Endothelial cell of umbilical vein (primary cell): ENCODE data around the gene MTR. TPM values are rescaled to one million over a fixed set of nuclear protein-coding genes. Genes with fewer than 3 reads are reported as not detected.

Source experiments
- BruUV-seq: library from RNA; stranded (reverse); fragments of 400-500 nt; replicated peaks from 2 replicates; lab custom pipeline; 2021; lab: Mats Ljungman, UMichigan
- CTCF ChIA-PET: fragments of 300-600, 350-600 bp; sonication (Branson Sonifier 250); formaldehyde crosslinking; loops from one replicate; lab custom pipeline; 2021; ENCODE audit warnings: antibody characterized with exemption, inconsistent platforms; lab: Charles Lee
- POLR2A ChIA-PET: fragments of 300-600, 350-600 bp; sonication (Branson Sonifier 250); formaldehyde crosslinking; loops from one replicate; lab custom pipeline; 2021; ENCODE audit warnings: antibody characterized with exemption, inconsistent platforms; lab: Charles Lee
- DNase-seq: peaks from one replicate; pipeline ENCODE4 v3.0.0-alpha.2; 2011; ENCODE audit warnings: low read depth, low spot score
- FAIRE-seq: peaks from 2 replicates; lab custom pipeline; 2011; peaks lifted over from hg19 to GRCh38; lab: Jason Lieb, UNC
- H2AFZ ChIP-seq: 2 replicates; pipeline ENCODE4 v1.6.0; 2012; ENCODE audit warnings: low read depth, low read length, control low read depth, inconsistent platforms
- H3K27ac ChIP-seq: 2 replicates; pipeline ENCODE4 v1.5.1; 2011; ENCODE audit warnings: low read depth, mild to moderate bottlenecking, control low read depth, low read length, moderate library complexity; ENCODE audit not compliant: insufficient read depth
- H3K27me3 ChIP-seq, 2 experiments: 2 replicates each; pipeline versions ENCODE4 v1.6.0 to v1.6.1; 2011; ENCODE audit warnings: low read length in 2 of 2, mixed read lengths in 1 of 2; ENCODE audit not compliant: control insufficient read depth in 2 of 2, insufficient read depth in 2 of 2
- H3K36me3 ChIP-seq, 2 experiments: 2 replicates in 1 of 2; 3 replicates in 1 of 2; pipeline ENCODE4 v1.5.1; 2011; ENCODE audit warnings: low read length in 2 of 2, mild to moderate bottlenecking in 1 of 2, moderate library complexity in 1 of 2; ENCODE audit not compliant: control insufficient read depth in 2 of 2, insufficient read depth in 2 of 2; ENCODE audit errors: extremely low read depth in 1 of 2
- H3K4me1 ChIP-seq: 3 replicates; pipeline ENCODE4 v1.5.1; 2011; ENCODE audit warnings: mild to moderate bottlenecking, low read length; ENCODE audit not compliant: control insufficient read depth, insufficient read depth; ENCODE audit errors: extremely low read depth
- H3K4me2 ChIP-seq: 2 replicates; pipeline ENCODE4 v1.6.1; 2011; ENCODE audit warnings: low read length, control low read depth, mixed read lengths; ENCODE audit not compliant: insufficient read depth
- H3K4me3 ChIP-seq, 3 experiments: fragments of 200-600 bp in 1 of 3; sonication (generic), shearing (Covaris generic) in 1 of 3; replicated peaks in 1 of 3; 2 replicates each; pipeline ENCODE4 v1.5.1; 2011 to 2016; ENCODE audit warnings: control low read depth in 3 of 3, low read length in 3 of 3, mild to moderate bottlenecking in 2 of 3, inconsistent platforms in 1 of 3, low read depth in 1 of 3, moderate library complexity in 1 of 3; ENCODE audit not compliant: insufficient read depth in 1 of 3
- H3K79me2 ChIP-seq: 2 replicates; pipeline ENCODE4 v1.6.0; 2012; ENCODE audit warnings: low read length, inconsistent platforms; ENCODE audit not compliant: control insufficient read depth, insufficient read depth
- H3K9ac ChIP-seq: replicated peaks from 2 replicates; pipeline ENCODE3; 2011; ENCODE audit warnings: low read length, control low read depth; ENCODE audit not compliant: insufficient read depth; ENCODE audit errors: extremely low read depth
- H3K9me1 ChIP-seq: replicated peaks from 3 replicates; pipeline ENCODE4 v1.6.0; 2011; ENCODE audit warnings: mild to moderate bottlenecking, low read length; ENCODE audit not compliant: control insufficient read depth, insufficient read depth; ENCODE audit errors: extremely low read depth
- H3K9me3 ChIP-seq: replicated peaks from 2 replicates; pipeline ENCODE4 v1.5.1; 2012; ENCODE audit warnings: low read length, inconsistent platforms; ENCODE audit not compliant: control insufficient read depth, insufficient read depth
- H4K20me1 ChIP-seq: replicated peaks from 2 replicates; pipeline ENCODE3; 2011; ENCODE audit warnings: mild to moderate bottlenecking, low read length; ENCODE audit not compliant: control insufficient read depth, insufficient read depth; ENCODE audit errors: extremely low read depth
- EZH2 ChIP-seq: IDR thresholded peaks from 2 replicates; pipeline ENCODE4 v1.6.1; 2012; ENCODE audit warnings: borderline replicate concordance, low read depth, mild to moderate bottlenecking, moderate library complexity, low read length, inconsistent platforms; ENCODE audit not compliant: severe bottlenecking
- FOS ChIP-seq: IDR thresholded peaks from 2 replicates; pipeline ENCODE4 v1.6.1; 2011; ENCODE audit warnings: mild to moderate bottlenecking, low read length, moderate library complexity, borderline replicate concordance; ENCODE audit not compliant: insufficient read depth
- GATA2 ChIP-seq: IDR thresholded peaks from 2 replicates; pipeline ENCODE4 v1.7.0; 2011; ENCODE audit warnings: low read depth, mild to moderate bottlenecking, moderate library complexity, mixed read lengths, low read length; ENCODE audit not compliant: insufficient read length, insufficient read depth
- JUN ChIP-seq: IDR thresholded peaks from 2 replicates; pipeline ENCODE4 v1.6.1; 2011; ENCODE audit warnings: borderline replicate concordance, low read depth; ENCODE audit not compliant: insufficient read length, insufficient read depth
- MAX ChIP-seq: IDR thresholded peaks from 2 replicates; pipeline ENCODE4 v1.6.1; 2011; ENCODE audit not compliant: insufficient read depth, insufficient read length
- MYC ChIP-seq: IDR thresholded peaks from one replicate; pipeline ENCODE4 v1.6.1; 2011; ENCODE audit warnings: mild to moderate bottlenecking, low read depth, low read length
- POLR2A ChIP-seq: IDR thresholded peaks from 2 replicates; pipeline ENCODE4 v1.6.1; 2012; ENCODE audit warnings: low read depth, mild to moderate bottlenecking, control low read depth, low read length
- POLR2AphosphoS5 ChIP-seq: IDR thresholded peaks from 2 replicates; pipeline ENCODE4 v1.6.1; 2012; ENCODE audit warnings: low read depth, mild to moderate bottlenecking, control low read depth, low read length, moderate library complexity; ENCODE audit not compliant: insufficient read depth
- dilution Hi-C: fragments of 300-500 bp; cut with MboI; formaldehyde crosslinking; loops from one replicate; pipeline ENCODE4 v1.15.0; 2019; ENCODE audit warnings: low sequenced_read_pairs; ENCODE audit not compliant: extremely low pct_ligation_motif_present
- intact Hi-C: fragments of 100-400 bp; cut with micrococcal nuclease; formaldehyde crosslinking; loops from one replicate; pipeline ENCODE4 v1.10.0; 2022
- polyA plus RNA-seq, 4 experiments: library from polyadenylated mRNA; depleted of rRNA in 3 of 4; stranded (reverse) in 3 of 4; unstranded in 1 of 4; fragments of >200 nt; gene quantifications; 2 replicates each; pipeline versions ENCODE4 v1.2.1 to v1.2.3, GENCODE V29; 2011 to 2012; ENCODE audit warnings: missing spikeins in 1 of 4
- total RNA-seq: library from RNA; stranded (reverse); gene quantifications from 2 replicates; pipeline ENCODE4 v1.2.3, GENCODE V29; 2021
- TF ChIP-seq, protein P1 (sequence below), 2 donors: IDR thresholded peaks; 1 replicate in 1 of 2; 2 replicates in 1 of 2; pipeline ENCODE4 v1.5.1; 2011; ENCODE audit warnings: low read length in 2 of 2, mild to moderate bottlenecking in 2 of 2, moderate library complexity in 2 of 2, control low read depth in 1 of 2, inconsistent platforms in 1 of 2, low read depth in 1 of 2; ENCODE audit not compliant: insufficient read depth in 1 of 2; ENCODE audit errors: extremely low read depth in 1 of 2

Gene MTR
- total and polyA plus RNA-seq, 2 donors (not counting 3 experiments of a cell fraction or from before 2014, with no cell fraction given) = 6.7 to 45.2 TPM

GRCh38 chr1:236882678-236883077 lies 87.6 kb downstream of the MTR start:
- H3K27me3 ChIP-seq = no peaks in the 10 kb centered on the region
- H2AFZ ChIP-seq = no peak overlapping the region
- H3K4me1 ChIP-seq = no peaks in the 10 kb centered on the region
- no peaks in the 10 kb centered on the region for H3K79me2 ChIP-seq
- TF ChIP-seq POLR2A = no peak
- TF ChIP-seq GATA2 = no peak
- no peak for TF ChIP-seq FOS
- TF ChIP-seq JUN = no peak
- TF ChIP-seq, protein P1, sequence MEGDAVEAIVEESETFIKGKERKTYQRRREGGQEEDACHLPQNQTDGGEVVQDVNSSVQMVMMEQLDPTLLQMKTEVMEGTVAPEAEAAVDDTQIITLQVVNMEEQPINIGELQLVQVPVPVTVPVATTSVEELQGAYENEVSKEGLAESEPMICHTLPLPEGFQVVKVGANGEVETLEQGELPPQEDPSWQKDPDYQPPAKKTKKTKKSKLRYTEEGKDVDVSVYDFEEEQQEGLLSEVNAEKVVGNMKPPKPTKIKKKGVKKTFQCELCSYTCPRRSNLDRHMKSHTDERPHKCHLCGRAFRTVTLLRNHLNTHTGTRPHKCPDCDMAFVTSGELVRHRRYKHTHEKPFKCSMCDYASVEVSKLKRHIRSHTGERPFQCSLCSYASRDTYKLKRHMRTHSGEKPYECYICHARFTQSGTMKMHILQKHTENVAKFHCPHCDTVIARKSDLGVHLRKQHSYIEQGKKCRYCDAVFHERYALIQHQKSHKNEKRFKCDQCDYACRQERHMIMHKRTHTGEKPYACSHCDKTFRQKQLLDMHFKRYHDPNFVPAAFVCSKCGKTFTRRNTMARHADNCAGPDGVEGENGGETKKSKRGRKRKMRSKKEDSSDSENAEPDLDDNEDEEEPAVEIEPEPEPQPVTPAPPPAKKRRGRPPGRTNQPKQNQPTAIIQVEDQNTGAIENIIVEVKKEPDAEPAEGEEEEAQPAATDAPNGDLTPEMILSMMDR (IDR thresholded peaks at IDR 0.05; ENCODE audit: extremely low read depth in 1 of 2, insufficient read depth in 1 of 2, low read depth in 1 of 2, low read length in 2 of 2) = no peak
- TF ChIP-seq MAX = no peak
- no peak for TF ChIP-seq MYC
- TF ChIP-seq EZH2 = no peak
- no peak for TF ChIP-seq POLR2AphosphoS5
- dilution Hi-C loops = no loop called here
- BruUV-seq = no TSS peak
- no peak overlapping the region for H3K27ac ChIP-seq
- no peaks in the 10 kb centered on the region for H3K9me3 ChIP-seq
- DNase-seq (no peak), FAIRE-seq (no peak)
- intact Hi-C loops = no loop called here
- H3K4me3 ChIP-seq = no peak overlapping the region
- POLR2A ChIA-PET = no interaction called here
- peaks cover 6 to 10% of the 10 kb centered on the region in 2 experiments for H3K36me3 ChIP-seq
- no peaks in the 10 kb centered on the region for H3K9me1 ChIP-seq
- CTCF ChIA-PET = interaction anchor here (0.6 kb wide), 1 partner anchor 795 kb away, joined by 3 read pairs; no protein-coding TSS in a partner anchor
- H3K4me2 ChIP-seq = no peak overlapping the region
- no peak overlapping the region for H3K9ac ChIP-seq
- no peaks in the 10 kb centered on the region for H4K20me1 ChIP-seq
